NCI-H748 treated with DMSO at 0.1 percent for 48 hours (cell line): ENCODE measurements around the gene RAPSN.

ENCODE experiments used
- DNase-seq: peaks from one replicate; lab custom pipeline; 2025; lab: John Stamatoyannopoulos, UW

The RAPSN gene

GRCh38 chr11:47434011-47434786, 14.7 kb downstream of the RAPSN start:
- no peak for DNase-seq

- DNase-seq, result no peak
Observed at GRCh38 chr11:47433157-47433556, 15.8 kb downstream of the RAPSN start.

DNA sequence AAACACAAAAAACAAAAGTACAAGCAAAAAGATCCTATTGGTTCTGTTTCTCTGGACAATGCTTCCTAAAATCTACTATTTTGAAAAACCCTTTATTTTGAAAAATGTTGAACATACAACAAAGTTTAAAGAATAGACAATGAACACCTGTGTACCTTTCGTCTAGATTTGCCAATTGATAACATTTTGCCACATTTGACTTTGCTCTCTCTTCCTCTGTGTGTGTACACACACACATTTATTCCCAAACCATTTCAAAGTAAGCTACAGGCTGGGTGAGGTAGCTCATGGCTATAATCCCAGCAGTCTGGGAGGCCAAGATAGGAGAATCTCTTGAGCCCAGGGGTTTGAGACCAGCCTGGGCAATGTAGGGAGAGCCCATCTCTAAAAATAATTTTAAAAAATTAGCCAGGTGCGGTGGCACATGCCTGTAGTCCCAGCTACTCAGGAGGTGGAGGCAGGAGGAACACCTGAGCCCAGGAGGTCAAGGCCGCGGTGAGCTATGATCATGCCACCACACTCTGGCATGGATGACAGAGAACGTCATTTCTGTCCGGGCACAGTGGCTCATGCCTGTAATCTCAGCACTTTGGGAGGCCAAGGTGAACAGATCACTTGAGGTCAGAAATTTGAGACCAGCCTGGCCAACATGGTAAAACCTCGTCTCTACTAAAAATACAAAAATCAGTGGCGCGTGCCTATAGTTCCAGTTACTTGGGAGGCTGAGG, 17.4 kb downstream of the RAPSN start:
- no peak for DNase-seq

GRCh38 chr11:47430524-47430923, 18.4 kb downstream of the RAPSN start:
- DNase-seq, result no peak

DNA sequence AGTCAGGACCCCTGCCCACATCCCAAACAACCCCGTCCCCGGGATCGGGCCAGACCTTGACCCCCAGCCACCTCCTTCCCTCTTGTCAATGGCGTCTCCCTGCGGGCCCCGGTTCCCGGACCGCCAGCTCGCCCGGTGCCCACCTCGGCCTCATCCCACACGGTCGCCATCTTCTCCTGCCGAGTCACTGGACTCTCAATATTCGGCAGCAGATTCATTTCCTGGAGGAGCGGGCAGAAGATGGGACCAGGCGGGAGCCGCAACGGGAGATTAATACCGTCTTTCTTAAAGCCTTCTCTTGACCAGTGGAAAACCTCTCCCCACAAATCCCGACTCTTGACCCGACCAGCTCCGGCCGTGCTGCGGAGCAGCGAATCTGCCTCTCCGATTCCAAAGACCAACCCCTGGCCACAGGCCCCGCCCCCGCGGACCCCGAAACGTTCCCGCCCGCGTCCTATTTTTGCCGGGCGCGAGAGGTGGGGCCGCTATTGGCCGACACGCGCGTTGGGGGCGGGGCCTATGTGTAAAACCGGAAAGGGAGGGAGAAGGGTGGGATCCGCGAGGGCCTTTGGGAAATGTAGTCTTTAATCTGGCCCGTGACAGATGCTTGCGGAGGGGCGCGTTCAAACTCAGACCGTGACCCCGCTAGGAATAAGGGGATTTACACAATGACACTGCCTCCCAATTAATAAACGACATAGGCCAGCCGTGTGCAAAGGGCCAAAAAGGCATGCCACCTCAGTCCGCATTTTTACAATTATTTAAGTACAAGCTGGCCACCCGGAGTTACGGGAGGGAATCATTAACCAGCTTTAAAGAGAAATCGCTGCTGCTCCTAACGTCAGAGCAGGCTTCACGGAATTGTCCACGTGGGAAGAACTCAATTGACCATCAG, 22.6 kb downstream of the RAPSN start, which contains the start of gene PSMC3:
Gene PSMC3, minus strand, starts transcription at position 378 of the 895 bp plus-strand sequence. Its CDS starts 160 bp downstream, at position 218.
- DNase-seq, result peak; percentile 90

GRCh38 chr11:47425611-47426010, 23.3 kb downstream of the RAPSN start:
- no peak for DNase-seq

- no peak for DNase-seq
Observed at GRCh38 chr11:47418454-47419259, 30.3 kb downstream of the RAPSN start.

DNA sequence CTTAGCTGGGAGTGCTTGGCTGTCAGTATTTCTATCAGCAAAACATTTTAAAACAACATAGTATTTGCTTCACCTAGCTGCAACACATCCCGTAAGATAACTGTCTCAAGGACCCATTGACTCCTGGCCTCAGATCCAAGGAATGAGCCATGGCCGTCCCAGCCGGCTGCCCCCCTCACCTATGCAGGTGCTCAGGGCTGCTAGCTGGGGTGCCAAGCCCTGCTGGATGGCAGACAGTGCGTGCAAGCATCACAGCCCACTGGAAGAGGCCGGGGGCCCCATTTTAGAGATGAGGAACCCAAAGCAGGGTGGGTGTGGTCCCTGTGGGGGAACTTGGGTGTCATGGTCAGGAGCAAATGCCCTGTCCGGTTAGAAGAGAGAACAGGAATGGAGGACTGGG, 31.2 kb downstream of the RAPSN start:
- no peak for DNase-seq

DNA sequence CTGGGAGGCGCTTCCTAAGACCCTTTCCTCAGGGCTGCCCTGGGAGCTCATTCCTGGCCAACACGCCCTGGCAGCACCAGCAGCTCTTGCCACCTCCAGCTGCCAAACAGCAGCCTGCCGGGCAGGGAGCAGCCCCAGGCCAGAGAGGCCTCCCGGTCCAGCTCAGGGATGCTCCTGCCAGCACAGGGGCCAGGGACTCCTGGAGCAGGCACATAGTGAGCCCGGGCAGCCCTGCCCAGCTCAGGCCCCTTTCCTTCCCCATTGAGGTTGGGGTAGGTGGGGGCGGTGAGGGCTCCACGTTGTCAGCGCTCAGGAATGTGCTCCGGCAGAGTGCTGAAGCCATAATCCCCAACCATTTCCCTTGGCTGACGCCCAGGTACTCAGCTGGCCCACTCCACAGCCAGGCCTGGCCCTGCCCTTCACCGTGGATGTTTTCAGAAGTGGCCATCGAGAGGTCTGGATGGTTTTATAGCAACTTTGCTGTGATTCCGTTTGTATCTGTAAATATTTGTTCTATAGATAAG, 32.9 kb downstream of the RAPSN start:
- no peak for DNase-seq

- DNase-seq, result no peak
Observed at GRCh38 chr11:47415091-47415854, 33.7 kb downstream of the RAPSN start.

DNA sequence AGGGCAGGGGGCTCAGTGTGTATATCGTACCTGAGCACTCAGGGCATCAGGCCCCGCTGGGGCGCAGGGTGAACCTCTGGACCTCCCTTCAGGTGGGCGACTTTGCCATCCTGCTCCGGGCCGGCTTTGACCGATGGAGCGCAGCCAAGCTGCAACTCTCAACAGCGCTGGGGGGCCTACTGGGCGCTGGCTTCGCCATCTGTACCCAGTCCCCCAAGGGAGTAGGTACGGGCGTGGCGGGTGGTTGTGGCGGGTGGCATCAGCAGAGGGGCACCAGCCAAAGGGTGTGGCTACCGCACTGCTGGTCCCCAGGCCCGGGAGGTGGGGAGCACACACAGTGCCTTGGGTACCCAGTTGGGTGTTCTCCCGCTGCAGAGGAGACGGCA, 34.3 kb downstream of the RAPSN start:
- DNase-seq, result no peak

GRCh38 chr11:47413908-47414684, 34.8 kb downstream of the RAPSN start:
- DNase-seq, result no peak

DNA sequence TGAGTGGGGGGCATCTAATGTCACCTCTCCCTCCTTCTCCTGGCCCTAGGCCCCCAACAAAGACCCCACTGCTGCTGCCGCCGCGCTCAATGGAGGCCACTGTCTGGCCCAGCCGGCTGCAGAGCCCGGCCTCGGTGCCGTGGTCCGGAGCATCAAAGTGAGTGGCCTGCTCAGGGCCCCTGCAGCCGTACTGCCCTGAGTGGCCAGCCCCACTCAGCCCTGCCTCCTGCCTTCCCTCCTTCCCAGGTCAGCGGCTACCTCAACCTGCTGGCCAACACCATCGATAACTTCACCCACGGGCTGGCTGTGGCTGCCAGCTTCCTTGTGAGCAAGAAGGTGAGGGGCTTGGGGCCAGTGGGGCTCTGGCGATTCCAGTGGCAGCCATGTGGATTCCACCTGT, 35.6 kb downstream of the RAPSN start:
- DNase-seq, result no peak

- DNase-seq, result no peak
Observed at GRCh38 chr11:47411884-47412746, 36.8 kb downstream of the RAPSN start.

DNA sequence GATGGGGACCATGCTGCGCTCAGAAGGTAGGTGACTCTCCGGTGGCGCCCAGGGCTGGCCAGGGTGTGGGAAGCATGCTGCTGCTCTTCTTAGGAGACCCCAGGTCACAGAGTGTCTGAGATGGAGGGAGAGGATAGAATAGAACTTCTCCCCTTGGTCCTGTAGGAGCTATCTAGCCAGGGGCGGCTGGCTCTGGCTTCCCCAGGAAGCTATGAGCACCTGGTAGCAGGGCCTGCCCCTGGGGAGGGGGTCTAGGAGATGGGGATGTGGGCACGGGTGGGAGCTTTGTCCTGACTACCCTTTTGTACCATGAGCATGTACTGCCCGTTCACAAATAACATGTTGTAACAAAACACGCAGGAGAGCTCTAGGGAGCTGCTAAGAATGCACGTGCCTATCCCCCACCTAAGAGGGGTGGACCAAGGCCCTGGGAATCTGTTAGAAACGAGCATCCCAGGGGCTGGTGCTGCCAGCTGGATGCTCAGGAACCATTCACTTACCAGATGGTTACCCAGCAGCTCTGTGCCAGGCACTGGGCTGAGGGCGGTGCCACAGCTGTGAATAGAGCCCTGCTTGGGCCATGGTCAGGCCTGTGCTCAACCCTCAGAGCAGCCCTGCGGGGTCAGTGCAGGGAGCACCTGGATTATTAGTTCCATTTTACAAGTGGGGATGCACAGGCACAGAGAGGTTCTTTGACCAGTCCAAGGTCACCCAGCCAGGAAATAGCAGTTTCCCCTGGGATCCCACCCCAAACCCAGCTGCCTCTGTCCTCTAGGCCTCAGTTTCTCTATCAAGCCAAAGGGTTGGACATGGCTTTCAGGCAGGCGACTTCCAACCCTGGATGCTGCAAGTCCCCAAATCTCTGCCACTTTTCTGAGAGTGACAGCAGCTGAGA, 38.3 kb downstream of the RAPSN start:
- no peak for DNase-seq

DNA sequence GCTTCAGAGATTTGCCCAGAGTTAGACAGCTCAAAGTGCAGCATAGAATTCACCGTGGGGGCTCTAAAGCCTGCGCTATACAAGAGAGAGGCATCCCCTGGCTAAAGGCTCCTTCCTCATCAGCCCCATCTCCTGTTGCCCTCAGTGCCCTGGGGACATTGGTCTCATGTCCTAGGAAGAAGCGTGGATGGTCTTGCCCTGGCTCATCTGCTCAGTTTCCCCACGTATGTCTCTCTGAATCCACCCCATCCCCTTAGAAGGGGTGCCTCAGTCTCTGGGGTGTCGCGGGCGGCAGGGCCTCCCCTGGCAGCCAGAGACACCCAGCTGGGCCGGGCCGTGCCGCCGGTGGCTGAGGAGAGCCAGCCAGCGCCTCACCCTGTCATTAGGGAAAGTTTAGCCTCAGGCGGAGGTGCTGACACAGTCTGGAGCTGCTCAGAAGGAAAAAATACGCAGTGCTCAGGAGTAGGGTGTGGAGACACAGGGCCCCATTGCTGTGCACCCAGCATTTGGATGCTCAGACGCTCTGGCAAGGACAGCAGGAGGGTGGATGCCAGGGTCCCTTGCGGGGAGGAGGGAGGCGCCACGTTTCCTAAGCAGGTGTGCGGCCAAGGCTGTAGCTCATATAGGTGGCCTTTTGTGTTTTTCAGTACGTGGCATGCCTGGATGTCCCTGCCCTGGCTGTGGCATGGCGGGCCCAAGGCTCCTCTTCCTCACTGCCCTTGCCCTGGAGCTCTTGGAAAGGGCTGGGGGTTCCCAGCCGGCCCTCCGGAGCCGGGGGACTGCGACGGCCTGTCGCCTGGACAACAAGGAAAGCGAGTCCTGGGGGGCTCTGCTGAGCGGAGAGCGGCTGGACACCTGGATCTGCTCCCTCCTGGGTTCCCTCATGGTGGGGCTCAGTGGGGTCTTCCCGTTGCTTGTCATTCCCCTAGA, 39.2 kb downstream of the RAPSN start:
- no peak for DNase-seq
